Dermis microvascular lymphatic vessel endothelial cell (primary cell): Measurements from ENCODE around the gene MRM2. TPM values are rescaled to one million over a fixed set of nuclear protein-coding genes. Genes with fewer than 3 reads are reported as not detected.

ENCODE experiments used
- DNase-seq, 2 donors: peaks; one replicate each; pipeline versions ENCODE4 v3.0.0 to v3.0.0-alpha.2; 2010; ENCODE audit warnings: low read depth in 2 of 2
- total RNA-seq: library from RNA; depleted of rRNA; stranded (reverse); fragments of >200 nt; gene quantifications from 2 replicates; pipeline ENCODE4 v1.2.1, GENCODE V29; 2014

Gene MRM2
- total RNA-seq, 1 donor from 2014 or later: 11.2 TPM

DNA sequence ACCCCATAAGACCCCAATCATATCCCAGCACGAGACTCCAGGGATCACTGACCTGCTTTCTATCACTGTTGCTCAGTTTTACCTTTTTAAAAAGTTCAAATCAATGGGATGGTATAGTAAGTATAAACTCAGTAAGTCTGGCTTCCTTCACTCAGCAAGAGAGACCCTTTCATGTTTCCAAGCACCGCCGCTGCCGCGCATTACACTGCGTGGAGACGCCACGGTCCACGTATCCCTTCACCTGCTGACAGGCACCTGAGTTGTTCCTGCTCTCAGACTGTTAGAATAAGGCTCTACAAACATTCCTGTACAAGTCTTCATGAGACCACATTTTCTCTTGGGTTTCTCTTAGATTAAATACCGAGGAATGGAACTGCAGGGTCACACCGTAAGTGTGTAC, 37.6 kb downstream of the MRM2 start:
- DNase-seq: no peak

DNA sequence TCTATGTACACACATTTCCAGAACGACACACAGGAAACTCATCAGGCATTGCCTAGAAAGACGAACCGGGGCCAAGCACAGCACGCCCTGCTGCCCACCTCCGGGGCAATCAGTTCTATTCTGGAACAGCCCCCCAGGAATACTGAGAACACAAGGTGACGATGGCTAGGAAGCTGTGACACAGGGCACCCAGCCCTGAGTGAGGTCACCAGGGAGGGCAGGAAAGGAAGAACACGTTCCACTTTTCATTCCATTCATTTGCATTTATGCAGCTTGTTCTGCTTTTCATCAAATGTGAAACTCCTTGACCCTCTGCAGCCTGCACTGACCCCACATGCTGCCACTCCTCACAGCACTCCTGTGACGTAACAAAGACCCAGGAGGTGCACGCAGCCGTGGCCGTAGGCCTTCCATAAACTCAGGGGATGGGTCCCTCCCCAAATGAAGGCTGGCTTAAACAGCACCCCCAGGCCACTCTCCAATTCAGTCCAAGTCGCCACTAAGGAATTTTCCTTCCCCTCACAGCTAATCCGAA, 38.2 kb downstream of the MRM2 start:
- no peak for DNase-seq

DNA sequence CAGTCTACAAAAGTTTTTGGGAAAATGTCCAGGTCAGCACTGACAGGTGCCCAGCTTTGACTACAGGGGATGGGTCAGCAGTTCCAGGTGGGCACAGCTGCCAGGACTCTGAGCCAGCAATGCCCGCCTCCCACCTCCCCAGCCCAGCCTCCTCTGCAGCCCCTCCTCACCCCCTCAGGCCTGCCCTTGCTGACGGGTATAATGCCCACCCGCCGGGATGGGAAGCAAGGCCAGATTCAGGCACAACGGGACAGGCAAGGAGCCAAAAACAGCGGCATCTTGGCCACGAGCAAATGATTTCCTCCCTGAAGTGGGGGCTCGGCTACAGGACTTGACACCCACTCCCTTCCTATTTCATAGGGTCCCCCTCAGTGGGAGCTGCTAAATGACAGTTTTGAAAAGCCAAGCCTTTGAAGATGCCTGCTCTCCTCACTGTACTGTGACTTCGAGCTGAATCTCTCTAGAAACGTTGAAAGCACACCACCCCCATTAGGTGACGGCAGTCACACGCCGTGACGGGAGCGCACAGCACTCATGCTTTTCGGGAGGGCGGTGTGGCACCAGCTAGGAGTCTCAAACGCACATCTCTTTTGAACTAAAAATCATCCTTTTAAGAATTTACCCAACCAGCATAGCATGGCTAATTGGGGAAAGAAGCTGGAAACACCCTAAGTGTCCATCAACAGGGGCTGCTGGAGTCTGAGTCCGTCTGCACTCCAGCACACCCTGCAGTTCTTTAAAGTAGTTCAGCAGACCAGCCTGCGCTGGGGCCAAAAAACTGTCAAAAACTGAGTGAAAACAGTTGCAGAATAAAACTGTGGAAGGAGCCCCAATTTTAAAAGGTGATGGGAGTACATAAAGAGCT, 38.9 kb downstream of the MRM2 start:
- DNase-seq: no peak

DNA sequence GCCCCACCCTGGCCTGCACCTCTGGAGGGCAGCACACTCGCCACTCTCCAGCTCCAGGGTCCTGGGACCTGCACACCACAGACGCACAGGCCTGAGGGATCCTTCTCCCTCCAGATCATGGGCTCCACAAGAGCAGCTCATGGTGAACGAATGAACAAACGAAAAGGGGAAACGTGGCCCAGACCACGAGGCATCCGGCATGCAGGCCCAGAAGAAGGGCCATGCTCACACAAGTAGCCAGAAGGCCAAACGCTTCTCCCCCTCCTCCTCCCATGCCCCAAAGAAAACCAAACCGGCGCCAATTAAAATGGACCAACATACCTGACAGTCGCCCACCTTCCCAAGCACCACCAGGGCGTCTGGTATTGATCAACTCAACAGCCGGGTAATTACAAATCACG, 39.6 kb downstream of the MRM2 start:
- no peak for DNase-seq

DNA sequence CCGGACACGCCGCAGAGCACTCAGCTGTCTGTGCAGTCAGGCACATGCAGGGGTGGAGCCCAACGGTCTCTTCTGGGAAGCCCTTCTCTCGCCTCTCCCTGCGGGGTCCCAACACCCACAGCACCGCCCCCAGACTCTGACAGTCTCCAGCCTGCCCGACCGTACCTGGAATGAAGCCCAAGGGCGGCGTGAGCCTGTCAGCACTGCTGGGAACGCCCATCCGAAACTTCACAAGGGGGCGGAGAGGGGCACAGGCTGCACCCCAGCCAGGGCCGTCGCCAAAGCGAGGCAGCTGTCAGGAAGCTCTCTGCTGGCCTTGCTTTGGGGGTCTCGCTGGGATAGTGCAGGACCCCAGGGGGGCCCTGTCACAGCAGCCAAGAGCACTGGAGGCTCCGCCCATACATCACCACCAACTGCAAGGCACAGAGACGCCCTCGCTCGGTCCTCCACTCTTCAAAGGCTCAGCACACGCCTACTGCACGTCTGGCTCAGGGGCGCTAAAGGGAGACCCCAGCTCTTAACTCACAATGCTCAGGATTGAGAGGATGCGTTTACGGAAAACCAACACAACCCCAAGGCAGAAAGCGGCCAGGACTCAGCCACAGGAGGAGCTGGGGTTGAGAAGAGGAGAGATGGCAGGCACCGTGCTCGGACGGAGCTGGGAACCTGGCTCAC, 40.2 kb downstream of the MRM2 start:
- DNase-seq: no peak

DNA sequence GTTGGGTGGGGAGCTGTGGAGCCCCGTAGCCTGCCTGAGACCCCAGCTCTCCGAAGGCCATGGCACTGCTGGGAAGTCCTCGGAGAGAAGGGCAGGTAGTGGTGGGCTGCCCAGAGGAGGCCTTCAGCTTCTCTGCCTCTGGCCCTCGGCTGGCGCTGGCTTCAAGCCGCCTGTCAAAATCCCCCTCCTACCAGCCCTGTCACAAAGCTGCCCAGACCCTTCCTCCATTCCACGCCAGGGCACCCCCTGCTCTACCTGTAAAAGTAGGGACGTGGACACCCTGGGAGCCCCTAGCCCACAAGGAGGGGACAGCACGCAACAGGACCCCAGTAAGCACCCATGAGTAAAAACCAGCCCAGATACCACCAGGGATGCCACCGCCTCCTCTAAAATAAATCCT, 40.9 kb downstream of the MRM2 start:
- no peak for DNase-seq

DNA sequence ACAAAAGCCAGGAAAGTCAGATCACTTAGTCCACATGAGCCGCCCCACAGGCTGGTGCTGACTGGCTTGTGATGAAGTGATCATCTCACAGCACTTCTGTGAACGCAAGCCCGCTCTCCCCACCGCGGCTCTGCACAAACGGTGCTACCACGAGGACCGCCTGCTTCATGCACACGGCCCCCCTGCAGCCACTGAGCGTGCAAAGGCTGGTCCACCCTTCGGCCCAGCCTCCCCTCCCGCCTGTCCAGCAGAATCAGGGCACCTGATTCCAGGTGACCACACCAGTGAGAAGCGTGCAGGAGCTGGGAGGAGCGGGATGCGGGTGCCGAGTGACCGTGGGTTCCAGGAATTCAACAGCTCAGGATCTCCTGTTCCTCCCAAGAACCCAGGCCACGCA, 41.4 kb downstream of the MRM2 start:
- no peak for DNase-seq

DNA sequence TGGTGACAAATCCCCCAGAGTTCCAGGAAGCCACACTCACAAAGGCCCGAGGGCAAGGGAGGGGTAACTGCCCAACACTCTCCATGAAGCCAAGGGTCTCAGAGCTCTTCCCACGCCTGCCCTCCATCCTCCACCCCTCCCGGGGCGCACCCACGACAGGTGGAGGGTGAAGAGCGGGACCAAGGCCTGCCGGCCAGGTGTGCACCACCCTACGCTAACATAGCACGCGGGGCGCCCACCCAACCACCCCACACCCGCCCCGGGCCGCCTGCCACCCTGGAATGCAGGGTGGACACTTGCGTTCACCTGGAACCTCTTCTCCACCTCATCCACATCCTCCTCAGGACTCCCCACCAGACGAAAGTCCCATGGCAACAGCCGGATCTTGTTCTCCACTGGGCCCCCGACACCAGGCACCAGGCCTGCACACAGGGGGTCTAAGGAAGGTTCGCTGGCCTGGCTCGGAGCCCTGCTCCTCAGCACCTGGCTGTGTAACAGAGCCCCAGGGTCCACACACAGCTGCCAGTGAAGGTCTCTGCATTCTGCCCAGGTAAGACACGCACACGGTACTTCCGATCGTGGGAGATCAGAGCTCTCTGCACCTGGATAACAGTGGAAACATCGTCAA, 41.9 kb downstream of the MRM2 start:
- no peak for DNase-seq

DNA sequence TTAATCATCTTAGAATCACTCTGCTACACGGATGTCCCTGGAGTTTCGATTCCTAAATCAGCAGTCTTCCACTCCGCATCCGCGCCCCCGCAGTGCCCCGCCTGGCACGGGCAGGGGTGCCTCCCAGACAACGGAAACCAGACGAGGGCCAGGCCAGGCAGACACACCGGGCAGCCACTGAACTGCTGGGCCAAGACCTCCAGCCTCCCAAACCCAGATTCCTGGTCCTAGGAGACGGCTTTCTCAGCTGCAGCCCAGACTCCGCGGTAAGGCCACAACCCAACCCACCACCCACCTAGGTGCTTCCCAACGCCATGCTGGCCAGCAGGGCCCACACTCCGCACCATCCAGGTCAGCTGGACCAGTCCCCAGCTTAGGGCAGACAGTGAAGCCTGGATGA, 42.5 kb downstream of the MRM2 start:
- DNase-seq: no peak

DNA sequence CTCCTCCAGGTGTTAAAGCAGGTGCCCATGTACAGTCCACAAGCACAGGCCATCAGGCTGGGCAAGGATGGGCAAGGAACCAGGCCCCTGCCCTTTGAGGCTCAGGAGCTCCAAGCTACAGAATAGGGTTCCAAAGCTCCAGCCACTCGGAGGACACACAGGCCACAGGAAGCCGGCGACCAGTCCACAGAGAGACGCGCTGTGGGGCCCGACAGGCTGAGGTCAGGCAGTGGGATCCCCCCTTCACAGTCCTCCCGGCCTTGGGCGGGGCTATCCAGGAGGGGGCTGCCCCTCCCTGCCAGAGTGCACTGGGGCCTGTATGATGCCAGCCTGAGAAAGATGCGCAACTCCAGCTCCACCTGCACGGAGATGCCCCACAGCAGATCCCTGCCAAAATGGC, 43.2 kb downstream of the MRM2 start:
- DNase-seq: no peak

DNA sequence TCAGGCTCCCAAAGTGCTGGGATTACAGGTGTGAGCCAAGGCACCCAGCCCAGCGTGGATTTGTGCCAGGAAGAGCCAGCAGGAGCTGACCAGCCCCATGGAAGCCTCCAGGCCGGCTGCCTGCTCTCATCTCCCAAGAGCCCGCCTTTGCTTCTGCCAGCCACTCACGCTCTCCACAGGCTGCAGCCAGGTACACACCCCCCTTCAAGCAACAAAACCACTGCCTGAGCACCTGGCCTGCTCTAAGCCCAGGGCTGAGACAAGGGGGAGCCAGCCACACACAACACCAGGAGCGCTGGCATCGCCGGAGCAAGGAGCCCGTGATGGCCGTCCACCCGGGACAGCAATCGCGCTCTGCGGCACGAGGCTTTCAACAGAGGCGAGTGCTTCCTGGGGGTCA, 43.8 kb downstream of the MRM2 start:
- DNase-seq: no peak

DNA sequence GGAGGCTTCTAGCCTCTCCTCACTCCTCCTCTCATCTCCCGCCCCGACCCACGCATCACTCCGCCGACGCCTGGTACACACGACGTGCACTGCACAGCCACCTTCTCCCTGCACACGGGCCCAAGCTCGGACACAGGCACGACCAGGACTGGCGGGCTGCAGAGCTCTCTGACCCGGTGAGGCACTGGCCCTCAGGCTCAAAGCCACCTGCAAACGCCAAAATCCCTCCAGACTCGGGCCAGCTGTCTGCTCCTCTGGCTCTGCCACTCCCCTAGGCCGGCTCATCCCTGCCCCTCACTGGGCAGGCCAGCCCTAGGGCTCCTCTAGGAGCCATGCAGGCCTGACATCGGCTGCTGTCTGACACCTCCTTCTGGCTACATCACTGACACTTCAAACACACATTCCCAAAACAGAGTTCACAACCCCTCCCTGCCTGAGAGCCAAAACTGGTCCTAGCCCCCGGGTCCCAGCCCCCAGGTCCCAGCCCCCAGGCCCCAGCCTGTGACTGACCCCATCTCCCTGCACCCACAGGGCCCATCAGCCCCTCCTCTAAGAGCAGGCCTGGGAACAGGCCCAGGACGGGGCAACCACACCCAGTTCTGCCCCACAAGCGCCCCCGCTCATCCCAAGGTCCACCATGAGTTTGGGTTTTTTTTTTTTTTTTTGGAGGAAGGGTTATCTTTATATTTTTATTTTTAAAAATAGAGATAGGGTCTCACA, 44.4 kb downstream of the MRM2 start:
- DNase-seq: no peak

DNA sequence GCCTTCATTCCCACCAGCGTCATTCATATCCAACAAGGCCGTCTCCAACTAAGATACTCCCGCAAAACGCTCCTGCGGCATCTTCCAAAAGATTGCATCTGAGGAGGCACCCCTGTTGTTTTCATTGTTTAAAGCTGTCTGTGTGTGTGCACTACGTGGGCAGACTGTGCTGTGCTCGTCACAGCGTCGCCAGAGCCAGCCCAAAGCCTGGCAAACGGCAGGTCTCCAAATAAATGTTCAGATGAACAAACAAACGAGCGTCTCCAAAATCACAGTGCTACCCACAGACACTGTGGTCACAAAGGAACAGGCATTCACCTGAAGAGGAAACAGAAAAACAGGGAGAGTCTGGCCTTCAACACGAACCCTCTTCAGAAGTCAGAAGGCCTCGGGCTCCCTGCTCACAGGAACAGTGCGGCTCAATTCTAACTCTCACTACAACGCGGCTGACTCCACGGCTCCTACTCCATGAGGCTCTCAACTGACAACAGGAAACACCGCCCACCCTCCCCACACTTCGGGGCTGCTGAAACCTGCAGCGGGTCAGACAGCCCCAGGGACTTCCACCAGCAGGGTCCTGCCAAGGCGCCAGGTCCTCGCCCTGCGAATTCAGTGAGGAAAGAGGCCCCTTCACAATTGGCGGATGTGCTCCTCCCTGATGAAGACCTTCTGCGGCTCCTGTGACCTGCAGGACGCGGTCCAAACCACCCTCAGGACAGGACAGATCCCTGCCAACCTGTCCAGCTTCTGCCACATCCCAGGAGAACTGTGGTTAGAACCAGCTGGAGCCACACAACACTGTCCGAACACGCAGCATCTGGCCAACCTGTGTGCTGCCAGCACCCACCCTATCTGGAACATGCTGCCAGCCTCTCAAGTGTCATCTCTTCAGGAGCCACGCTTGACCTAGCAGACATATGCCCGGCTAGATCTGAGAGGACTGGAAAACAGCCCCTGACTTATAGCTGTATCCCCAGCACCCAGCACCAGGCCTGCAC, 45.3 kb downstream of the MRM2 start:
- no peak for DNase-seq

DNA sequence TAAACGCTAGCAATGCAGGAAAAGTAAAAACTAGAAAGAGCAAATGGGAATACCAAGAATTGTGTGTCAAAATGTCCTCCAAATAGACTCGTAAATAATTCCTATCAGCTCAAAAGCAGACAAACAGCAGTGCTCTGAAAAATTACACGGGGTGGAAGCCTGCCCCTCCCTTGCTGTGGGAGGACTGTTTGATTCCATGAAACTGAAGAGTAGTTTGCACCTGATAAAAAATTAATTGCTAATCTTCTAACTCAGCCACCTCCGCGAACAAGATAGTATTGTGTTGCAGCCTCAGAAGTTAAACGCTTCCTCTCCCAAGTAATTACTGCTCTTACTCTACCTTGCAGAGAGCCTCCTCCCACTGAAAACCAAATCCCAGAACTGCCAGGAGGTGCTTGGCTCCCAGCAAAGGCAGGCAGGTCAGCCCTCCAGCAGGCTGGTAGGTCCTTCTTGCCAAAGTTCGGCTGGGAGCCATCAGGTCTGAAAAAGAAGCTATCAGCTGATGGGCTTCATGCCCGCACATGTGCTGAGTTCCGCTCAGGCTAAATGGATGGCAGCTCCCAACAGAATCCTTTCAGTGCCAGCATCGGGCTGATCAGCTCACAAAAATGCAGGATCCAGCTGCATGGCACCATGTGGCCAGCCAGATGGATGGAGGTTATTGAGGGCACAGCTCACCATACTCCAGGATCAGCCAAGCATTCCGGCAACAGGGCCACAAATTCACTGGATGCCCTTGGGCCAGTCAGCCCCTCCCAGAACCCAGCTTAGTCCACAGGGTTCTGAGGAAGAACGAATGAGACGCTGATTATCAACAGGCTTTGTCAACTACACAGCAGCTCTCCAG, 46.4 kb downstream of the MRM2 start:
- DNase-seq: no peak

DNA sequence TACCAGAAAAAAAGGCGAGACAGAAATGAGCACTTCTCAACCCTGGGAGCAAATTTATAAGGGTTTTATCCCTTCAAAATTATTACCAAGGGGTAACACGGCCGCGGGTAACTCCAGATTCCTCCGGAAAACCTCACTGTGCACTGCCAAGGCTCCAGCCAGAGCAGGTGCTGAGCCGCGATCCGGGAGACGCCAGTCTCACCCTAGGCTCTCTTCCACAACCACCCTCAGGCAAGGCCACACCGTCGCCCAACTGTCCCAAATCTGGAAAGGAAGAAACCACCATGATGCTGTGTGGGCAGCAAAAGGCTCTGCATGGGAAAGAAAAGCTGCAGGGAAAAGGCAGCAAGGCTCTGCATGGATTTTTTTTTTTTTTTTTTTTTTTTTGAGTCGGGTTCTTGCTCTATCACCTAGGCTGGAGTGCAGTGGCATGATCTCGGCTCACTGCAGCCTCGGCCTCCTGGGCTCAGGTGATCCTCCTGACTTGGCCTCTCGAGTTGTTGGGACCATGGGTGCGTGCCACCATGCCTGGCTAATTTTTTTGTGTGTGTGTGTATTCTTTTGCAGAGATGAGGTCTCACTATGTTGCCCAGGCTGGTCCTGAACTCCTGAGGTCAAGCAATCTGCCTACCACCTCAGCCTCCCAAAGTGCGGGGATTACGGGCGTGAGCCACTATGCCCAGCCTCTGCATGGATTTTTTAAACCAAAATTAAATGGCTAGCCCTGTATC, 48.3 kb downstream of the MRM2 start:
- no peak for DNase-seq

DNA sequence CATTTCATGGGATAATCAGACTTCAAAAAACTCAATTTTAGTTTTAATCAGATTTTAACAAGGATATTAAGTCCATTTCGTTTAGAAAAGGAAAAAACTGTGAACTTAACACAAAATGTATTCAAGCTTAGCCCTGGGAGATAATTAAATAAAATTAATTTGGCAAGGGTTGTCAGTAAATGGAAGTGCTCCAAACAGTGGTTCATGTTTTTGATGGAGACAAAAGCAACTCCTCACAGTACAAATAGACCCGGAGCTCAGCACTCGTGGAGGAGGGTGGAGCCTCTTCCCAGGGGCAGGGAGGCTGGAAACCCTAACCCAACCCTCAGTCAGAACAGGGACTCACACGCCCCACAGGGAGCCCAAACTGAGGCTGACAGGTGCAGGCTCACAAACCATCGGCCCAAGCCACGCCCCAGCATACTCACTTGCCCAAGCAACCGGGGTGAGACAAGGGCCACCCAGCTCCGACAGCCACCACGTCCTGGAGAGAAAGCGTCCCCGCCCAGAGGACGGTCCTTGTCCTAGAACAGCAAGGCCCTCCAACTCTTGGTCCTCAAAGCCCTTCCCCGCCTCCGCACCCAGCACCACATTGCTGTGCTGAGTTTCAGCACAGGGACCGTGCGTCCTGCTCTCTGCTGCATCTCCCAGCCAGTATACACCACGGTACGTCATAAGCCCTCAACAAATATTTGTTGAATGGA, 49.0 kb downstream of the MRM2 start:
- DNase-seq: no peak

DNA sequence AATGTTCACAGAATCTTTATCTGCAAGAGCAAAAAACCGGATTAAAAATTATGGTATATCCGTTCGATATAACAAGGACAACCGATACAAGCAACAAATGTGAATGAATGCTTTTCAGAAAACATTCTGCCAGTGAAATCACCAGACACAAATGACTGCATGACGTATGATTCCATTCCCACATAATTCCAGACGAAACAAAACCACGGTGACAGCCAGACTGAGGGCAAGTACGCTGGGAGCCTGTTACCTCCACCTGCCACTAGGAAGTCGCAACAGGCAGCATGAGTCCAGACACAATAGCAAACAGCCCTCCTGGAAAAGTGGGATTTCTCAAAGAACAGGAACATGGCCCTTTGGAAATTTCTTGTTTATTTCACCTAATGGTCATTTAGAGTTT, 51.0 kb downstream of the MRM2 start:
- no peak for DNase-seq

DNA sequence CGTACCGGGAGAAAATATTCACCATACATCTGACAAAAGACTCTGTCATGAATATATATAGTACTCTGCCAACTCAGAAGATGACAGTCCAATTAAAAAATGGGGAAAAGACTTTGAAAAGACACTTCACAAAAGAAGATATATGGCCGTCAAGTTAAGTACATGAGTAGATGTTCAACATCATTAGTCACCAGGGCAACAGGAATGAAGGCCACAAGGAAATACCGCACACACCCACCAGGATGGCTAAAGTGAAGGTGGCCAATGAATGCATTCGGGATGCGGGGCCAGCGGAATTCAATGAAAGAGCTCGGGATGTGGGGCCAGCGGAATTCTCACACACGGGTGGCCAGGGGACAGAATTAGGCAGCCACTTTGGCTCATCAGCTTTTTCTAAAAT, 51.5 kb downstream of the MRM2 start:
- DNase-seq: no peak
